Epithelial cell of prostate (primary cell): Measurements from ENCODE around the gene MGAT4A.
A peak's percentile ranks its signal among the peaks of the same experiment; 100 is the strongest.
"Not testable (repeated sequence)": the region's sequence is repeated elsewhere in the genome, so short reads cannot be mapped to it uniquely, and the experiment has no call there.

Experiments
- DNase-seq: peaks from one replicate; pipeline ENCODE4 v3.0.0-alpha.2; 2011; ENCODE audit warnings: low read depth, low spot score
- H3K27ac ChIP-seq: fragments of 450-650 bp; 2 replicates; pipeline ENCODE4 v1.5.1; 2017; ENCODE audit warnings: mild to moderate bottlenecking

MGAT4A gene

DNA sequence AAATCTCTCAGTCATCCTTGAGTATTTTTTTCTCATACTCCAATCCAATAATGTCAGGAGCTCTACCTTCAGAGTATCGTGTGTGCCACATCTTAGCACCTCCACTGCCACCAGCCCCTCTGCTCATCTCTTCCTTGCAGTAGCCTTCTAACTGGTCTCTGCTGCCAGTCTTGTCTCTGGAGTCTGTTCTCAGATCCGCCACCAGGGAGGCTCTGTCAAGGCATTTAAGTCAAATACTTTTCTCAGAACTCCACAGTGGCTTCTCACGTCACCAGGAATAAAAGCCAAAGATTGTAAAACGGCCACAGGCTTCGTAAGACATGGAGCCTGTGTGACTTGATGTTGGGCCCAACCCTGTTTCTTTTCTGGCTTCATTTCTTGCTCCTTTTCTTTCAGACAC lies 115.5 kb downstream of the MGAT4A start:
- H3K27ac ChIP-seq = no peak overlapping the region
- no peak for DNase-seq

DNA sequence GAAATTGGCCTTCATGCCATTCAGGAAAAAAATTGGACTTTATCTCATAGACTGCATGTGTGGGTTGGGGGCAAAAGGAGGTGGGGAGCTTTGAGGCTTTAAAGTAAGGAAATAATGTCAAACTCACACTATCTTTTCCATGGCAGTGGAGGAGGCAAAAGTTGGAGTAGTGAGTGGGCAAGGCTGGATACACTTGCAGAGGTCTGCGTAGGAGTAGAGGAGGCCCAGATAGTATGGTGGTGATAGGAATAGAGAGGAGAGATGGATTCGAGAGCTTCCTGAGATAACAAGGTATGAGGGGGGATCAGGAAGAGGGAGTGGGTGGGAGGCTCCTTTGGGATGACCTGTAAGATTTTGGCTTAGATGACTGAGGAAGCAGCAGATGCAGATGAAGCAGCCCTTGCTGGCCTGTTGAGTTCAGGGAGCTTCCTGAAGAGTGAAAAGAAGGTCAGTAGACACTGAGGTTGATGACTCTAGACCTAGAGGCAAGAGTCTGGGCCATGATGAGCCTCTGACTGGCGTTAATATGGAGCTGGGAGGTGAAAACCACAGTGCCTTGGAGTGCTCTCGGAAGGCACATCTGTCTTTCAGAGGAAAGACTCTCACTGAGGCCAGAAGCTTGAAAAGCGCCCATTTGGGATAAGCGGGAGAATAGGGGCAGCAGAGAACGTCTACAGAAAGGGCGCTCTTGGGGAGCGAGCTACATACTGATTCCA lies 116.8 kb downstream of the MGAT4A start:
- no peak overlapping the region for H3K27ac ChIP-seq
- no peak for DNase-seq

DNA sequence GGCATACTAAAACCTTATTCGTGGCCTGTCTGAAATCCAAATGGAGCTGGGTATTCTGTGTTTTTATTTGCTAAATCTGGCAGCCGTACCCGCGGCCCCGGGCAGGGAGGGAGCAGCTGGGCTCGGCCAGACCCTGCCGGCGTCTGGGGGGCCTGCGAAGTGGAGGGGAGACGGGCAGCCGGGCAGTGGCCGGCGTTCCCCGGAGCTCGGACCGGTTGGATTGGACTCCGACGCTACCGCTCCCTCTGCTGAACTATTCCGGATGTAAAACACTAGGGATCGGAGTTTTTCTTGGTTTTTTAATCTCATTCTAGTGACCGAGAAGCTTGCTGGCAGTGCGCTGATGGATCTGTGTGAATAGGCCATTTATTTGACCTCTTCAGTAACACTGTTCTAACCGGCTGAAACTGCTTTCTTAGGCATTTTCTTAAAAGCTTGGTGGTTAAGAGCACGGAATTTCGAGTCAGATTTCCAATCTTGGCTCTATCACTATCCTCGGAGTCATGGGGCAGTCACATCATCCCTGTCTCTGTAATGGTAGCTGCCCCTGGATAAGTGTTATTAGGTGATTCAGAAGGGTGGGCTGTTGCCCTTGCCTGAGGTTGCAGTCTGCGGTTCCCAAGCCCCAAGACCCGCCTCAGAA lies 121.8 kb downstream of the MGAT4A start:
- peak overlapping the region; percentile 80 for H3K27ac ChIP-seq
- DNase-seq = no peak

DNA sequence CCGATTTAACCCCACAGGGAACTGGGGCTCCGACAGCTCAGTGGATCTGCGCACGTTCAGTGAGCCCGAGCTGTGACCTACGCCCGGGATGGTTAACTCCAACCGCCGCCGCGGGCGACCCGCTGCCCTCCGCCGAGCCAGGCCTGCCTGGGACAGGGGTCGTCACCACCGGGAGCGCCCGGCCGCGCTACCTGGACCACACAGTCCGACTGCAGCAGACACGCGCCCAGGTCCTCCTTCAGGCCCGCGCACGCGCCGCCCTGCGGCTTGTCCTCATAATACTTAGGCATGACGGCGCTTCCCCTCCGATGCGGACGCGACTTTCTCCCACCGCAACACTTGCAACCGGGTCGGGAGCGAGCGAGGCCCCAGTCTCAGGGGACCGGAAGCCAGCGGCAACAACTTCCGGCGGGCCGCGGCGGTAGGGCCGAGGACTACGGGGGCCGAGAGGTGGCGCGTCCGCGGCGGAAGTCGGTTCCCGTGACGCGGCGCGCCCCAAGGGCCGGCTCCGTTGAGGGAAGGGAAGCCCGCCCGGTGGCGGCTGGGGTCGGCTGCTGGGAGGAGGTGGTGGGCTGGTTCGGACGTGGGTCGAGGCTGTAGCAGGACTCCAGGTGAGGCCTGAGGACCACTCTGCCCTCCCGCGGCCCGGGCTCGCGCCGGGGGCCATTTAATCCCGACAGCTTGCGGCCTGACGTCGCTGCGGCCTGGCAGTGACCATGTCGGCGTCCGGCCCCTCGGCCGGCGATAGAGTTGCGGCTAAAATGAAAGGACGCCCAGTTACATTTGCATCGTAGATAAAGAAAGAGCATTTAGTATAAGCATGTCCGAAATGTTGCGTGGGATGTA lies 122.6 kb downstream of the MGAT4A start, which contains the start of the genes COA5 and UNC50:
Gene COA5, minus strand, starts transcription at position 397 of the 846 bp plus-strand sequence. Its CDS starts 107 bp downstream, at position 290.
Gene UNC50, plus strand, starts transcription at position 474 of the 846 bp plus-strand sequence. CDS start 1,171 bp downstream, outside the sequence.
- peak within 1 kb of the TSS; percentile 80 for H3K27ac ChIP-seq
- peak; percentile 26 for DNase-seq

DNA sequence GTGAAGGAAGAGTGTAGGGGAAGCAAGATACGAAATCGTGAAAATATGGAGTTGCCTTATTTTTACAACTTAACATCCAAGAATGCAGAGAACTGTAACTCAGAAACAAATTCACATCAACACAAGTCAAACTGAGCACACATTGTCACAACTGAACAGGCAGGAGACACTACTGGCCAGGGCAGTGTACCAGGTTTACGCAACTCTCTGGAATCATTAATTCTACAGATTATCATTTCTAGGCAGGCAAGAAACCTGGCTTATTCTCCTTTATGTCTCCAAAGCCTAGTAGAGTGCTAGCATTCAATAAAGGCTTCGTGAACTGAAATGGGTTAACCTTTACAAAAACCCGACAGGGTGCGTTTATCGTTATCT lies 123.2 kb downstream of the MGAT4A start:
- peak overlapping the region; percentile 80 for H3K27ac ChIP-seq
- DNase-seq = no peak

DNA sequence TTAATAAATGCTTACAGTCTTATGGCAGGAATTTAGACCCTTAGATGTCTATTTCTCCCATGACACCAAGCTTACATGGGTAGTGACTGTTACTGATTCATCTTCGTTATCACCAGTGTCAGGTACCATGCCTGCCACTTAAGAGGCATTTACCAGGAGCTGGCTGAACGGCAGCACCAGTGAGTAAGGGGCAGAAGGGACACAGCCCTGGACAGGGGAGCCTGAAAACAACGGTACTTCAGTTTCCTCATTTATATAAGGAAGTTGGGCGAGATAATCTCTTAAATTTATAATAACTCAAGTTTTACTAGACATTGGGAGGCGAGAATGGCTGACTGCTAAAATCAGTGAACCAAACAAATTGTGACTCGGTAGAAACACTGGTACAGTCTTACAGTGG lies 123.8 kb downstream of the MGAT4A start:
- H3K27ac ChIP-seq = no peak overlapping the region
- no peak for DNase-seq

DNA sequence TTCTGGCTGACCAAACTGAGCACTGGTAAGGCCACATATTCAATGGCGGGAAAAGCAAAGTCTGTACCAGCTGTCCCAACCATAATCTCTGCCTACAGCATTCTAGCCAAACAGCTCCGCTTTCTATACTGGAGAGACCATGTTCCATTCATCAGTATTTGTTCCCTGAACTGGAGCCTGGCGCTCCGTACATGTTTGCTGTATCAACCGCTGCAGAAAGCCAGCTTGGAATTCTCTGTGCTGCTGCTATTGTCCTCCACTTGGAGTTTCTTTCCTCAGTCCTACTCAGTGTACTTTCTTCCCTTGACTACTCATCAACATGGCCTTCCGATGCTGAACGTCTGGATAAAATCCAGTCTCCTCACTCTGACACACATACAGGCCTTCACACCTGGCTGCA lies 124.5 kb downstream of the MGAT4A start:
- DNase-seq = no peak
- H3K27ac ChIP-seq = no peak overlapping the region

DNA sequence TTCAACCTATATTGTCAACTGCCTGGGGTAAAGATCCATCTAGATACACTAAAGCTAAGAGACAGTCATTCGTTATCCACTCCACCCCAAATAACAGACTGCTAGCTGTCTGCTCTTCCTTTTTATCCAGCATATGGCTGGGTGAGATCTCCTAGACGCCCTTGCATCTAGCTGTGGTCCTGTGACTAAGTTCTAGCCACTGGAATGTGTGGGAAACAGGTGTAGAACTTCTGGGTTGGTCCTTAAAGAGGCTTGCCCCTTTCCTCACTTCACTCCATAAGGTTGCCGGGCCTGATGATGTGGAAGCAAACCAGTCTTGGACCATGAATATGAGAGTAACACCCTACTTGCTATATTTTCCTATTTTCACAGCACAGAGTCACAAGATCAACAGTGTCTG lies 125.9 kb downstream of the MGAT4A start:
- DNase-seq = no peak
- no peak overlapping the region for H3K27ac ChIP-seq

DNA sequence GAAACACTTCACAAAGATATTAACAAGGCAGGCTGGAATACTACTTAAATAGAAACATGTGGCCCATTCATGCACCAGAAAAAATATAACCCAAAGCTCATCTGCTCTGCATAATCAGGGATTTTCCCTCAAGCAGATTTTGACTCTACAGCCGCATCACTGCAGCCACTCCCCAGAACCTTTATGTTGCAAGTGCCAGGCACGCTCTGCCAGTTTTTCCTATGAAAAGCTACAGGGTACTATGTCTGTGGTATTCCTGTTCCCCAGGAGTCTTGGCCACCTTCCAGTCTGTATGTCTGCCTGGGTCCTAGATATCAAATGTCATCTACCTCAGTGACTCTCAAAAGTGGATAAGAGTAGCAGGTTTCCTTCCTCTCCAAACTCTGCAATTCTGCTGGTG lies 126.4 kb downstream of the MGAT4A start:
- DNase-seq = no peak
- no peak overlapping the region for H3K27ac ChIP-seq

DNA sequence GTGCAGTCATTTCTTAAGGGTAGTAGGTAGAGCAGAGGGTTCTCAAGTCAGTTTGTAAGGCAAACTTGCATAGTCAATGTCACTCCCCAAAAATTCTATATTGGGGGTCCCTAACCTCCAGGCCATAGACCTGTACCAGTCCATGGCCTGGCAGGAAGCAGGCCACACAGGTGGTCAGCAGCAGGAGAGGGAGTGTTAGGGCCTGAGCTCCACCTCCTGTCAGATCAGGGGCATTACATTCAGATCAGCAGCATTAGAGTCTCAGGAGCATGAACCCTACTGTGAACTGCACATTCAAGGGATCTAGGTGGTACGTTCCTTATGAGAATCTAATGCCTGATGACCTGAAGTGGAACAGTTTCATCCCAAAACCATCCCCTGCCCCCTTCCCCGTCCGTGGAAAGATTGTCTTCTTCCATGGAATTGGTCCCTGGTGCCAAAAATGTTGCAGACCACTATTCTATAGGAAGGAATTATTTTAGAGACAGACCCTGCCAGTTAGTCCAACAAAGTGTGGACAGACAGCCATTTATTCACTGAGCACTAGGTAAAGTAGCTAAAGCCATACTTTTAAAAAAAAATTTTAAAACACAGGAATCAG lies 129.3 kb downstream of the MGAT4A start:
- no peak overlapping the region for H3K27ac ChIP-seq
- no peak for DNase-seq

DNA sequence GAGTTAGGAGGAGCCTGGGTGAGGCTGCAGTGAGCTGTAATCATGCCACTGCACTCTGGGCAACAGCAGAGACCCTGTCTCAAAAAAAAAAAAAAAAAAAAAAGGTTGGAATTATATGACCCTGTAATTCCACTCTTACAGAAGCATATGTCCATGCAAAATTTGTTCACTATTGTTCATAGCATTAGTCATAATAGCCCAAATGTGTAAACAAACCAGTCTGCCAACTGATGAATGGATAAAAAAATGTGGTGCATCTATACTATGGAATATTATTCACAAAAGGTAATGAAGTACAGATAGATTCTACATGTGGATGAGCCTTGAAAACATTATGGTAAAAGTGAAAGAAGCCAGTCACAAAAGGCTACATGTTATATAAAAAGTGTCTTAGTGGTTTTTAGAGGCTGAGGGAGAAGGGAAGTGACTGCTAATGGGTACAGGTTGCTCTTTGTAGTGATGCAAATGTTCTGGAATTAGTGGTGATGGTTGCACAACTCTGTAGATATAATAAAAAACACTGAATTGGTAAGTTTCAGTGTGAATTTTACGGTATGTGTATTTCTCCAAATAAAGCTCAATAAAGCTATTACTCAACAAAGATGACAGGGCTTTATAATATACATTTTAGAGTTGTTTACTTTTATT lies 132.0 kb downstream of the MGAT4A start:
- peak overlapping the region; percentile 17 for H3K27ac ChIP-seq
- peak; percentile 31 for DNase-seq

DNA sequence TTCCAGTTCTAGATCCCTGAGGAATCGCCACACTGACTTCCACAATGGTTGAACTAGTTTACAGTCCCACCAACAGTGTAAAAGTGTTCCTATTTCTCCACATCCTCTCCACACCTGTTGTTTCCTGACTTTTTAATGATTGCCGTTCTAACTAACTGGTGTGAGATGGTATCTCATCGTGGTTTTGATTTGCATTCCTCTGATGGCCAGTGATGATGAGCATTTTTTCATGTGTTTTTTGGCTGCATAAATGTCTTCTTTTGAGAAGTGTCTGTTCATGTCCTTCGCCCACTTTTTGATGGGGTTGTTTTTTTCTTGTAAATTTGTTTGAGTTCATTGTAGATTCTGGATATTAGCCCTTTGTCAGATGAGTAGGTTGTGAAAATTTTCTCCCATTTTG lies 136.3 kb downstream of the MGAT4A start:
- not testable (repeated sequence) for H3K27ac ChIP-seq, DNase-seq

DNA sequence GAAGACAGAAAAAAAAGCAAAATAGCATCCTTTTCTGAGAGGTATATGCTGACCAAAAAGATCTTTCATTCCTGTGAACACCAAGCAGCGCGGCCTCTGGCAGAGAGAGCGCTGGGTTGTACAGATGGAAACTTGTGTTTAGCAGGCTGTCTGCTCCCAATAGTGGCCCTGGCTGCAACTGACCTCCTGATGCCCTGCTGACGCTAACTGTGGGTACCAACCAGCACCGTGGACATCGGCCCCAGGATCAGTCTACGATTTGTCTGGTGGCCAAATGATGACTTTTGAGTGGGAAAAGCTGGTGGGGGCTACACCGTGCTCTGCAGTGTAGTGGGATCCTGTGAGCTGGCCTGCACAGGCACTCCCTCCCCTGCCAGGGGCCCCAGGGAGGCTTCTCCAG lies 138.4 kb downstream of the MGAT4A start:
- no peak for DNase-seq
- no peak overlapping the region for H3K27ac ChIP-seq

DNA sequence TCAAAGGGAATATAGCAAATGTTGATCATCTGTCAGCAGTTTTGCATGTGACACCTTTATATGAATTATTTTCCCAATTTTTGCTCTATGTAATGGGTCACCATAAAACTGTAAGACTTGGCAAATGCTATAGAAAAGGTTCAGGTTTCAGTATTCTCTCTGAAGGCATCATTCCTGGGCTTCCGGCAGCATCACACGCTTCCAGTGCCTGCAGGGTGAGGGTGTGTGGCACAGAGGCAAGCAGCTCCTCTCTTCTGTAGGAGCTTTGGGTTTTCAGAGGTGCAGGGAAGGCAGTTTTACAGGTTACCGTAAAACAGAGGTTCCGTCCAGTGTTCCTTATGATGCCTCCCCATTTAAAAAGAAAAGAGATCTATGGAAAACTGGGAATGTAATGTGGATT lies 141.4 kb downstream of the MGAT4A start:
- no peak for DNase-seq
- H3K27ac ChIP-seq = no peak overlapping the region

DNA sequence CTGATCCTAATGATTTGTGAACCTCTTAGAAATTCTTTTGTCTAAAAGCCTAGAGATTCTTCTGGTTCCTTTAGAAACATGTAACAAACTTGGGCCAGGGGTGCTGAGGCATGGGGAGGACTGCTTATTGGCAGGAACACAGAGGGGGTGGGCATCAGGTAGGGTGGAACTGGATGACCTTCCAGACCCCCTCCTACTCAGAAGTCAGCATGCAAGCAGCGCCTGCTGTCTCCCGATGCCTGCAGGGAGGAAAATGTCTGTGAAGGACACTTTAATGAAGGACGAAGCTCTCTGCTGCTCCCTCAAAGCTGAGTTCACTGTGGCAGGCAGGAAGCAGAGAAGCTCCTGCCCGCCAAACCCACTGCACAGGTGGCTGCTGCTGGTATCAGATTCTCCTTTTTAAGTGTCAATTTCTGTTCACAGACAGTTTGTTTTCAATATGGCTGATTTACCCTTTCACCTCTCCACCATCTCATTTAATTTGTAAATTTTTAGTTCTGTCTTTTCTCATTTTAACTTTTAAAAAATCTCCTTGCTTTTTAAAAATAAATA lies 142.0 kb downstream of the MGAT4A start:
- H3K27ac ChIP-seq = no peak overlapping the region
- no peak for DNase-seq

DNA sequence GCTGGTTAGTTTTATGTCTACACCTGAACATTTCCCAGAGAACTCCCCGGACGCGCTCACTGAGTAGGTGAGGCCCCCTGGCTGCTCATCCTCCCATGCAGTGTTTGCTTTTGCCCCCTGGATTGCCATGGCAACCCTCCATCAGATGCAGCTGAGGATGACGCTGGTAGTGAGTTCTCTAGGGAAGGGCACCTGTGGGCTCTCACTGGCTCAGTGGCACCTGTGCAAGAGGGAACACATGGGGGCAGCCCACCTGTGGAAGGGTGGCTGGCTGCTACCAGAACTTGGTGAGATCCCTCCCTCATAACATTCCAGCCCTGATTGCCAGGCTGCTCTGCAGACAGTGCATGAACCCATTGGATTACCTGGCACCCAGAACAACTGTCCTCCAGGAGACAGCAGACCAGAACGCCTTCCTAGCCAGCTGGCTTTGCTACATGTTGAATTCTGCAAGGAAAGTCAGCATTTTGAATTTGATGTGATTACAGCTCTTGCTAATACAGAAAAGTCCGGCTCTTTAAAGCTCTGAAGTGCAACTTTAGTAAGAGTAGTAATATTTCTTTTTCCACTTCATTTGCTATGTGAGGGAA lies 144.3 kb downstream of the MGAT4A start:
- no peak overlapping the region for H3K27ac ChIP-seq
- DNase-seq = no peak

DNA sequence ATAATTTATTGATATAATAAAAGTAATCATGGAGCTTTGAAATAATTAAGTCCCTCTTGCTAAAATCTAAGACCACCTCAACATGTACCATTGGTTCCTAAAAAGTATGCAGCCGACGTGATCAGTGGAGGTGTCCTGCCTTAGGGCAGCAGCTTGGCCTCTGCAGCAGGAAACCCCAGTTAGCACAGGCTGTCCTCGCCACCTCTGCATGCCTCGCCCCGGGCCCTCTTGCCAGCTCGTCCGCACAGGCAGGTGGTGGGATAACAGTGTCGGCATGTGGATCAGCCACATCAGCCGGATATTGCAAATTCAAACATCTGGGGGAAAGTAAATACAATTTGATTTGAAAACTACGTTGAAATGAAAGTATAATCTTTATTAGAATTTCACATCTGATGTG lies 145.5 kb downstream of the MGAT4A start:
- DNase-seq = no peak
- no peak overlapping the region for H3K27ac ChIP-seq

DNA sequence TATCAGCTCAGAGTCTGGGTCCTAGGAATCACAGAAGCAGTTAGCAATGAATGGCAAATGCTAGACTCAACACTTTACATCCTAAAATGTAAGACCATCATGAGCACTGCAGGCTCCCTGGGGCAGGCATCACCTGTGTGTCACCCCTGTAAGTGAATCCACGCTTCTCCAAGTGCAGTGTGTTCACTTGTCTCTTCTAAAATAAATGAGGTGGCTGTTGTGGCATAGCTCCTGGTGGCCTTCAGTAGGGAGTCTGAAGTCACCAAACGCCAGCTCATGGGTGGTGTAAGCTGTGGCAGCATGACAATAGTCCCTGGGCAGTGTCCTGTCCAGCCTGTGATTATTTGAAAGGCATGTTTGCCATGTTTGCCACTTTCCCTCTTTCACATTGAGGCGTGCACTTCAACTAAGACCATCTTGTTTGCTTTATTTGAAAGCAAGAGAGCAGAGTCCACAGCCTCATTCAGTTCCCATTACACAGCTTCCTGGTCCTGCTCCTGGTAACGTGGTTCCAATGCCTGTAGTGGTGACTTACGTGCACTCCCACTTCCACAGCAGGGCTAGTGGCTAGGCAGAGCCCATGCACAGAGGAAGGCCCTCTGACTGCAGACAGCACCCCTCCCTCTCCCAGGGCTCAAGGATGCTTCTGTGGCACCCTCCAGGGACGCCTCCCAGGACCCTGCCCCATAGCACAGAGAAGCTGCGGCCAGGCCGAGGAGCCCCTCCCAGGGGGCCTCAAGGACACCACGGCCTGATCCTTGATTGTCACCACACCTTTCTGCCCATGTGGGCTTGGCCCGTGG lies 146.9 kb downstream of the MGAT4A start:
- no peak overlapping the region for H3K27ac ChIP-seq
- DNase-seq = no peak

DNA sequence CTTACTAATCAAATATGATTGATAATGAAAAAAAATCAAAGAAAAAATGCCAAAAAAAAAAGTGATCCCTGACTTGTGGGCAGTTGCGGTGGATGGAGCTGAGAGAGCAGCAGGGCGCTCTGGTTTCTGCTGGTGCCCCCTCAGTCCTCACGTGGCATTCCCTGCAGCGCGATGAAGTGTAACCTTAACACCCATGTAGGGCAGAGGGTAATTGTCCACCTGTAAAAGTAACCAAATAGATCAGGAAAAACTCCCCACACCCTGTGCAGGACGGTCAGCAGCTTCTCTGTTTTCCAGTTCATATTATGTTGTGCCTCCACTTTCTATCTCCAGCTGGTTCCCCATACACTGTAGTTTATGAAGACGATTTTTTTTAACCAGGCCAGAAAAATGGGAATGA lies 147.7 kb downstream of the MGAT4A start:
- DNase-seq = no peak
- H3K27ac ChIP-seq = no peak overlapping the region
